GM18511 (cell line): ENCODE measurements around the gene SLC9A8.

ENCODE experiments used
- ATAC-seq: cut with Tn5 transposase; IDR thresholded peaks from one replicate; pipeline ENCODE4 v1.9.1; 2021; ENCODE audit warnings: mild to moderate bottlenecking, moderate library complexity; ENCODE audit not compliant: unreplicated experiment

Gene SLC9A8

DNA sequence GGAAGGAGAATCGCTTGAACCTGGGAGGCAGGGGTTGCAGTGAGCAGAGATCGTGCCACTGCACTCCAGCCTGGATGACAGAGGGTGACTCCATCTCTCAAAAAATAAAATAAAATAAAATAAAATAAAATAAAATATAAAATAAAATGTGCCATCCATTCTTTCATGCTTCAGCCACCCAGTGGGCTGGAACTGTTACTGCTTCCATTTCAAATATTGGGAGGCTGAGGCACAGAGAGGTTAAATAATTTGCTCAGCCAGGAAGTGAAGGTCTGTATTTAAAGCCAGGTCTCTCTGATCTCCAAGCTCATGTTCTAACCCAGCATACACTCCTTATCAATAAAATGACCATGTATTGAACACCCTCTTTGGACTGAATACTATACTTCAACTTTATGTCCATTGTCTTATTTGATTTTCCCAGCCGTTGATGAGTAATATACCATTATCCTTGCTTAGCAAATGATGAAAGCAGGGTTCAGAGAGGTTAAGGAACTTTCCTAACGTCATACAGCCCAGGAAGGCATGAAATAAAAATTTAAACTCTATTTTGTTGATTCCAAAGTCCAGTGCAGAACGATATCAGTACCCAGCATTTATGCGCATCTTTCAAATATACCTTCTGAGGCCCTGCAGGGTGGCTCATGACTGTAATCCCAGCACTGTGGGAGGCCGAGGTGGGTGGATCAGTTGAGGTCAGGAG lies 25.8 kb upstream of the SLC9A8 start:
- ATAC-seq = no peak

DNA sequence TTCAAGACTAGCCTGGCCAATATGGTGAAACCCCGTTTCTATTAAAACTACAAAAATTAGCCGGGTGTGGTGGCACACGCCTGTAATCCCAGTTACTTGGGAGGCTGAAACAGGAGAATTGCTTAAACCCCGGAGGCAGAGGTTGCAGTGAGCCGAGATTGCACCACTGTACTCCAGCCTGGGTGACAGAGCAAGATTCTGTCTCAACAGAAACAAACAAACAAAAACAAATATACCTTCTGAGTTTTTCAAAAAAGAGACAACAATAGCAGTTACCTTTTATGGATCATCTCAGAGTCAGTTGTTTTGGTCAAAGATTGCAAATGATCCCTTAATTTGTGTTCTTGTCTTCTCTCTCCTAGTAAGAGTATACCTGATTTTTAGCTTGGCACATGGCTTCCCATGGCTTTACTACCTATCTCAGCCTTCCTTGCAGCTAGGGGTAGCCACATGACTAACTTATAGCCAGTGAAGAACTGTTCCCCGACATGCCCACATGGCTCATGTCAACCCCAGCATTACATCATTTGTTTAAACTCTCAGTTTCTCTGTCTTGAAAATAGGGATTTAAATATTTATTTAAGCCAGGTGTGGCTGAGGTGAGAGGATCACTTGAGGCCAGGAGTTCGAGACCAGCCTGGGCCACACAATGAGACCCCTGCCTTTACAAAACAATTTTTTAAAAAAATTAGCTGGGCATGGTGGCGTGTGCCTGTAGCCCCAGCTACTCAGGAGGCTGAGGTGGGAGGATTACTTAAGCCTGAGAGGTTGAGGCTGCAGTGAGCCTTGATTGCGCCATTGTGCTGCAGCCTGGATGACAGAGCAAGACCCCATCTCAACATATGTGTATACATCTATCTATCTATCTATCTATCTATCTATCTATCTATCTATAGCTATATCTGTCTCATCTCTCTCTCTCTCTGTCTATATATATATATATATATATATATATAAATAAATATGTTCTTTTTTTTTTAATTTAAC lies 25.0 kb upstream of the SLC9A8 start:
- no peak for ATAC-seq

DNA sequence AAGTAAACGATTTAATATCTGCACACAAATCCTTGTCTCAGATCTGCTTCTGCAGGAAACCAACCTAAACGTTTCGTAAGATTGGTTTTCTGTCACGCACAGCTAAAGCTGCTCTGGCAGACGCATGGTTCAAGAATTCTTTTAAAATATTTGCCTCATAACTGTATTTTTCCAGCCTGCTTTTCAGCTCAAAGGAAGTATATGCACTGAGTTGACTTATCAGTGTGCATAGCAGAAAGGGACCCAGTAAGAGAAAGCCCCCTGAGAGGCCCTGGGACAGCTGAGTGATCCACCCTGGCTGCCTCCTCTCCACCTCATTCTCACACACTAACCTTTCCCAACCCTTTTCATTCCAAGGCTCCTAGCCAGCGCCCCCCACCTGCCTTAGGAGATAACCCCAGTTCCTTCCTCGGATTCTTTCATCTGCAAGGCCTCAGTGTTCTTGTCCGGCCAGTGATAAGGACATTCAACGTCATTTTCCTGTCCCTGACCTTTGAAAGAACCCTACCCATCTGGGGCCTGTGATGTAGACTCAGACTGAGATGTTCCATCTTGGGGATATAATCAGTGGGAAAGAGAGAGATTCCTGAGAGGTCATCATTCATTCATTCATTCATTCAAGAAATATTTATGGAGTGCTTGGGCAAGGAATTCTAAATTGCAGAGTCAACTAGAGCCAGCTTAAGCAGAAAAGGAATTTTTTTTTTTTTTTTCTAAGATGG lies 22.4 kb upstream of the SLC9A8 start:
- ATAC-seq = no peak

DNA sequence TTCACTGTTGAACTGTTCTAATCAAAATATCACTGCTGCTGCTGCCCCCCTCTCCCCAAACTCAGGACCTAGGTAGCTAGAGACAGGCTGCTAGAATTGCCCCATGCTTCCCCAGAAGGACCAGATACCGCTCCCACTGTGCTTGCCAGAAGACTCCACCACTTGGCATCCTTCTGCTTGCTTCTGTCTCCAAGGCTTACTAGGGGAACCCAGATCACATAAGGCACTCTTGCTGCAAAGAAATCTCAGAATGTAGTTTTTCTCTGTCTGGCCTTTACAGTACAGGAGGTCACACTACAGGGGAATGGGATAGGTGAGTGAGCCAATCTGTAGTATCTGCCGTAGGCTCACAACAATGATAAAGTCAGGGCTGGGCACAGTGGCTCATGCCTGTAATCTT lies 21.5 kb upstream of the SLC9A8 start:
- no peak for ATAC-seq

DNA sequence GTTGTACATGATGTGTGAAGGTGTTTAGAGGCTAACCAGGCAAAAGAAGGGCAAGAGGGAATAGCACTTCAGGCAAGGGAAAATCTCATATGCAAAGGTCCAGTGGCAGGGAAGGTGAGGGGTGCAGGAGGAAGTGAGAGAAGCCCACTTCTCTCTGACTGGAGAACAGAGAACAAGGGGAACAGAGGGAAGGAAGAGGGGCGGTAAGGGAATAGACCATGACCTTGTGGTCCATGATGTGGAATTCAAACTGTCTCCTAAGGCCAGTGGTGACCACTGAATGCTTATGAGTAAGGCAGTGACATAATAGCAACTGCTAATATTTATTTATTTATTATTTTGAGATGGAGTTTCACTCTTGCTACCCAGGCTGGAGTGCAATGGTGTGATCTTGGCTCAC lies 20.6 kb upstream of the SLC9A8 start:
- no peak for ATAC-seq

DNA sequence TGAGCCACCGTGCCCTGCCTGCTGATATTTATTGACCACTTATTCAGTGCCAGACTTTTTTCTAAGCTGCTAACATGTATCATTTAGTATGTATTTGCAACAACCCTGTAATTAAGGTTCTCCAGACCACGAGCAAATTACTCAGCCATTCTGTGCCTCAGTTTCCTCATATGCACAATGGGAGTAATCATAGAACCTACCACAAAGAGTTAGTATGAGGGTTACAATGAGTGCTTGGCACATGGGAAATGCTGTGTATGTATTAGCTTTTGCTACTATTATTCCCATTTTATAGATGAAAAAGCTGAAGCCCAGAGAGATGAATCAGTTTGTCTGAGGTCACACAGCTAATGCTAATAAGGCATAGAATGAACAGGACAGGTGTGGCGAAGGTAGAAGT lies 20.0 kb upstream of the SLC9A8 start:
- ATAC-seq = no peak

DNA sequence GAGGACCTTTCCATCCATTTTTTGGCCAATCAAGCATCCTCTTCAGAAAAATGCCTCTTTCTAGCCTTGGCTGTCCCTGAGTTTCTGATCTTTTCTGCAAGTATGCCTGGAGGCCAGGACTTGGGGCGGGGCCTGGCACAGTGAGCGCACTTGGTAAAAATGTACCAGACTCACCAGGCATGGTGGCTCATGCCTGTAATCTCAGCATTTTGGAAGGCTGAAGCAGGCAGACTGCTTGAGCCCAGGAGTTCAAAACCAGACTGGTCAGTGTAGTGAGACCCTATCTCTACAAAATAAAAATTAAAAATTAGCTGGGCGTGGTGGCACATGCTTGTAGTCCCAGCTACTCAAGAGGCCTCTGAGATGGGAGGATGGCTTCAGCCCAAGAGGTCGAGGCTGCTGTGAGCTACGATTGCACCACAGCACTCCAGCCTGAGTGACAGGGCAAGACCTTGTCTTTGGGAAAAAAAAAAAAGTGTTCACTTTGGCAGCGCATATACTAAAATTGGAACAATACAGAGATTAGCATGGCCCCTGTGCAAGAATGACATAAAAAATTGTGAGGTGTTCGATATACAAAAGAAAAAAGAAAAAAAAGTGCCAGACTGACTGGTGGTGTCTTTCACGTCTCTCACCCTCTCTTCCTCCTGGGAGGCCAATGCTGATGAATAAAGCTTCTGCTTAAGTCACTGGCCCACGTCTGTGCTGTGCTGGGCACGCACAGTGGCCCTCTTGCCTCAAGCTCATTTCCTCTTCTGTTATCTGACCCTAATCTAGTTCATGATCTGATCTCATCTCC lies 18.1 kb upstream of the SLC9A8 start:
- ATAC-seq = no peak

DNA sequence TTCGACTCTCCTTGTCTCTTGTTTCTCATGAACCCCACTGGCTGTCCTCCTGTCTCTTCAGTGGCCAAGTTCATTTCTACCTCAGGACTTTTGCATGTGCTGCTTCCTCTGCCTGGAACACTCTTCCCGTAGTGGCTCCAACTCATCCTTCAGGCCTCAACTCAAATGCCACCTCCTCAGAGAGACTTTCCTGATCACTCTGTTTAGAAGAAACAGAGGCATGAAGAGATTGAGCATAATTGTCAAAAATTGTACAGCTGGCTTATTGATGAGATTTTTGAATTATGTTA lies 17.5 kb upstream of the SLC9A8 start:
- no peak for ATAC-seq

DNA sequence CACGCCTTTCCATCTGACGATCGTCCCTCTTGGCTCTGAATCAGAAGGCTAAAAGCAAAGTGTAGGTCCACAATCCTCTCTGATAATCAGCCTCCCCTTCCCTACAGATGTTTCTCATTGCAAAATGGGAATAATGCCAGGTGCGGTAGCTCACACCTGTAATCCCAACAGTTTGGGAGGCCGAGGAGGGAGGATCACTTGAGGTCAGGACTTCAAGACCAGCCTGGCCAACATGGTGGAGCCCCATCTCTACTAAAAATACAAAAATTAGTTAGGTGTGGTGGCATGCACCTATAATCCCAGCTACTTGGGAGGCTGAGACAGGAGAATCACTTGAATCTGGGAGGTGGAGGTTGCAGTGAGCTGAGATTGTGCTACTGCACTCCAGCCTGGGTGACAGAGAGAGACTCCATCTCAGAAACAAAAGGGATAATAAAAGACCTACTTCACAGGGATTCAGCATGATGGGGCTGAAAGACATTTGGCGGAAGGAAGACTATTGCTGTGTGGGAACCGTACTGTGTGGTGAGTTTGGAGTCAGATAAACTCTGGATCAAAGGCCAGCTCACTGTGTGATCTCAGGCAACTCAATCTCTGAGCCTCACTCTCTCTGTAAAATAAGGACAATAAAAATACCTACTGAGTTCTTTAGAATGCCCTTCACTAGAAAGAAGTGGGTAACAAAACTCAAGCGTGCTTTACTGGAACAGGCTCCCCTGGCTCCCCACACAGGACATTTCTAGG lies 15.9 kb upstream of the SLC9A8 start:
- no peak for ATAC-seq

DNA sequence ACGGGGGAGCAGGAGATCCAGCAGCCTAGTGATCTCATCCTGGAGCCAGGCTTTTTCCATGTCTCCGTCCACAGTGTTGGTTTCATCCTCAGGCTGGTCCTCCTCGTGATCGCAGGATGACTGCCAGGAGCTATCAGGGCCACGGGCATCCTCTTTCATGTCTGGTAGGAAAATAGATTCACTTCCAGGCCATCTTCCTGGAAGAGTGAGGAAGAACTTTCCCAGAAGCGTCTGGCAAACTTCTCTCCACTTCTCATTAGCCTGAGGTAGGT lies 15.3 kb upstream of the SLC9A8 start:
- ATAC-seq = no peak

DNA sequence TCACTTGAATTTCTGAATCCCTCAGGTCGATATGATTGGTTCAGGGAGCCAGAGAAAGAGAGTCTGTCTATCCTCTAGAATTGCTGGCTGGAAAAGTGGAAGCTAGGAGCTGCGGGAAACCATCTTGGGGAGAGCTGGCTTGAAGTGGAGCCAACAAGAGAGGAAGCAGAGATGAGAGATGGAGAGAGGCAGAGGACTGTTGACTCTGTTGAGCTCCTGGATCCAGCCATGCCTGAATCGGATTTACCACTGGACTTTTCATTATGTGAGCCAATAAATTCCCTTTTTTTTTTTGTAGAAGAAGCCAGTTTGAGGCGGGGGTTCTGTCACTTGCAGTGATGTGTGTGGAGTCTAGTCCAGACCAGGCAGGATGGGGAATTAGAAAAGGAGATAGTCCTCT lies 13.9 kb upstream of the SLC9A8 start:
- ATAC-seq = no peak

DNA sequence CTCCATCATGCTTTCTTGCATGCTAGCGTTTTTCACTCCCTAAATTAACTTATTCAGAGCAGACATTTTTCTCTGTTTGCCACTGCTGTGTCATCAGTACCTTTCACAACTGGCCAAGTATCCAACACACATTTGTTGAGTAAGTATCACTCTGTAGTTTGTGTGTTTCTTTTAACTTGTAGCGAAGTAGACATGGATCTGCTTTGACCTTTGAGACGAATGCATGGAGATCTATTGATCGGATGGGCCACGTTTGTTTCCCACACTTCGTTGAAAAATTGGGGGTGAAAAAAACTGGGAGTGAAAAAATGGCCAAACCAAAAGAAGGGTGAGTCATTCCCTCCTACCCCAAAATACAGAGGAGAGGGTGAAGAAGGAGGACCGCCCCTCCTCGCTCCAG lies 12.9 kb upstream of the SLC9A8 start:
- ATAC-seq = no peak

DNA sequence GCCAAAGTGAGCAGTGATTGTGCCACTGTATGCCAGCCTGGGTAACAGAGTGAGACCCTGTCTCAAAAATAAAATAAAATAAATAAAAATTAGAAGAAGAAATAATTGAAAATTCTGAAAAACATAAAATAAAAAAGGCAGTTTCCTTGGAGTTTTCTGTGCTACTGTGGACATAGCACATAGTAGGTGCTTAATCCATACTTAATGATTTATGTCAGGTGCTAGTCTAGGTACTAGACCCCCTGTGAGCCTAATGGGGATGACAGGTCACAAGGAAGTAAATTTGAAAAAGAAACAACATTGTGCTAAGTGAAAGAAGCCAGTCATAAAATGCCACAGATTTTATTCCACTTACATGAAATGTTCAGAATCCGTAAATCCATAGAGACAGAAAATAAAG lies 9.2 kb upstream of the SLC9A8 start:
- ATAC-seq = no peak

DNA sequence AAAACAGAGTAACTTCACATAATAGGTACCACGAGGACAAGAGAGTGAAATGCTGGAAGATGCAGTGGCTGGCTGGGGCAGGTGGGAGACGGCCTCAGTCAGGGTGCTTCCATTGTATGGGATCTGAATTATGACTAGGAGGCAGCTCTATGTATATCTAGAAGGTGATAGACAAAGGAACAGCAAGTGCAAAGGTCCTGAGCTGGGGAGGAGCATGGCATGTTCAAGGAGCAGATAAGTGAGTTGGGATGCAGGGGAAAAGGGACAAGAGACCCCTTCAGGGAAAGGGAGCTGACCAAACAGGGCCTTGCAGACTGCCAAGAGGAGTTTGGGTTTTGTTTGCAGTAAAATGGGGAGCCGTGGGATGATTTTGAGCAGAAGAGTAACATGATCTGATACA lies 8.3 kb upstream of the SLC9A8 start:
- no peak for ATAC-seq

DNA sequence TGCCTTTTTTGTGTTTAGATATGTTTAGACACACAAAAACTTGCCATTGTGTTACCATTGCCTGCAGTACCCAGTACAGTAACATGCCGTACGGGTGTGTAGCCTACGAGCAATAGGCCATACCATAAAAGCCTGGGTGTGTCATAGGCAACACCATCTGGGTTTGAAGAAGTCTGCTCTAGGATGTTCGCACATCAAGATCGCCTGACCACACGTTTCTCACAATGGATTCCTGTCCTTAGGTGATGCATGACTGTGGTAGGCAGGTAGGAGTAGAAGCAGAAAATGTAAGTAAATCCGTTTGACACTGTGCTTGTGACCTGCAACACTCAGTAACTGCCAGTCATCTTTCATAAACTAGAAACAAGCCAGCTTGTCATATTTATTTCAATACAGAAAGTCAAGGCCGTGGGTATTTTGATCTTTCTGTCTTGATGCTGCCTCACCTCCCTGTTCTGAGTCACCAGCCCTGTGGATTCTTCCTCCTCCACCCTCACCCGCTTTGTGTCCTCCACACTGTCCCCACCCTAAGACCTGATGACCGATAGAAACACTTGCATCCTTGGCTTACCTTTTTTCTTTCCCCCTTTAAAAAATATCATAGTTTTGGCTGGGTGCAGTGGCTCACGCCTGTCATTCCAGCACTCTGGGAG lies 7.3 kb upstream of the SLC9A8 start:
- peak; percentile 45 for ATAC-seq

DNA sequence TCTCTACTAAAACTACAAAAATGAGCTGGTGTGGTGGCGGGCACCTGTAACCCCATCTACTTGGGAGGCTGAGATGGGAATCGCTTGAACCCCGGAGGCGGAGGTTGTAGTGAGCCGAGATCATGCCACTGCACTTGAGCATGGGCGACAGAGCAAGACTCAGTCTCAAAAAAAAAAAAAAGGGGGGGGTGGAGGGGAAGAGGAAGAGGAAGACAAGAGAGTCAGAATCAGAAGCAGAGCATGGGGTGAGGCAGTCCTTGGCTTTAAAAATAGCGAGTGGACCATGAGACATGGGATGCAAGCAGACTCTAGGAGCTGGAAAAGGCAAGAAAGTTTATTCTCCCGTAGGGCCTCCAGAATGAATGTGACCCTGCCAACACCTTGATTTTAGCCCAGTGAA lies 3.9 kb upstream of the SLC9A8 start:
- no peak for ATAC-seq

DNA sequence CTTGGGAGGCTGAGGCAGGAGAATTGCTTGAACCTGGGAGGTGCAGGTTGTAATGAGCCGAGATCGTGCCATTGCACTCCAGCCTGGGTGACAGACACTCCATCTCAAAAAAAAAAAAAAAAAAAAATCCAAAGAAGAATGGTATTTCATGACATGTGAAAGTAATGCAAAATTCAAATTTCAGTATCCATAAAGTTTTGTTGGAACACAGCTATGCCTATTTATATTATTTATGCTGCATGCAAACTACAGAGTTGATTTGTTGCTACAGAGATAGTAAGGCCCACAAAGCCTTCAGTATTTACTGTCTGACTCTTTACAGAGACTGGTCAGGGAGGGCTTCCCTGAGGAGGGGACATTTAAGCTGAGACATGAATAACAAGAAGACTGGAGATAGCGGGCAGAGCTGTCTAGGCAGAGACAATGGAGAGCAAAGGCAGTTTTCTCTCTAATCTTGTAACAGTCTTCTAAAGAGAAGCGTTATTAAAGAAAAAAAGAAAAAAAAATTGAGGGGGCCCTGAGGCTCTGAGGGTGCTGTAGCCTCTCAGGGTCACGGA lies 2.7 kb upstream of the SLC9A8 start:
- ATAC-seq = no peak

DNA sequence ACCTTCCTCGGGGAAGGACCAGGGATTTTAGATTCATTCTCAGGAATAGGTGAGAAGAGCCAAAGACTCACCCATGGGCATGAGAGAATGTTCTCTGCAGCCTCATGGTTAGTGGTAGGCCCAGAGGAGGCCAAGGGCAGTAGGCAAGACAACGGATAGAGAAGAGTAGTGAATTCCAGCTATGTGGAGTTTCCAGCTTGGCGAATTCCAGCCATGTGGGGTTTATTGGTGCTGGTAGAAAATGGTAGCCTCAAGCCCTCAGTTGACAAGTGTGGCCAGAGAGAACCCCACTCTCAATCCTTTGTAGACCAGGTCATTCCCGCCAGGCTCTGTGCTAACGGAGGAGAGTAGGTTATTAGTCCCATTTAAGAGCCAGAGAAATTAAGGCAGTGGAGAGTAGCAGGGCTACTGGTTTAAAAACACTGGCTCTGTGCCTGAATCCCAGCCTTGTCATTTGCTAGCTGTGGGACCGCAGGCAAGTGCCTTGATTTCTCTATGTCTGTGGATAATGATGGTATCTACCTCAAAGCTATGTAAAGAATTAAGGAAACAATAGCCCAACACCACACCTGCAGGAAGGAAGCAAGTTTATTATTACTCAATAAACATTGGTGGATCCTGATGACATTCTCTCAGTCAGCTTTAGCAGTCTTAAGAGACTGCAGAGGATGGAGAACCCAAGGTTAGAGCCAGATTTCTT lies 2.0 kb upstream of the SLC9A8 start:
- ATAC-seq = no peak

DNA sequence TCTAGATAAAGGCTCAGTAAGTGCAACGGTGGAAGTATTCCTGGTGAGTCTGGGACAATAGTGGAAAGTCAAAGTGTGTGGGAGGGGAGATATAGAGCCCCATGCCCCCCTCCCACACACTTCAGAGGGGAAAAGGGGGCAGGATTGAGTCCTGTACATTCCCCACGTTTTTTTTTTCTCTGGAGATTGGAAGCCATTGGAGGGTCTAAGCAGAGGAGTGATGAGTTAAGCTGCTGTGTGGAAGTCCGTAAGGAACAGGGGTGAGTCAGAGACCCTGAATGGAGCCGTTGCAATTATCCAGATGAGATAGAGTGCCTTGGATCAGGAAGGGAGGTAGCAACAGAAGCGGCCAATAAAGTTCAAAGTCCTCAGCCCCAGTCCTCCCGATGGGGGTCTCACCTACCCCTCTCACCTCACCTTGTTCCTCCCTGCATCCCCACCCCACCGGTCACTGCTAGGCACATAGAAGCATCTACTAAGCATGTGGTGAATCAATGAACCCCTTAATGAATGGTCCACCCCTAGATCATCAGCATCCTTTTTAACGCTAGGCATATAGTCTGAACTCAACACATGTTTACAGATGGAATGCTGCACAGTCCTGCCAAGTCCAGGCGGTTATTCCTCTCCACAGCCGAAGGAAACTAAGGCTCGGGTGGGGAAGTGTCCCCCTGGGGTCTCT lies 662 bp upstream of the SLC9A8 start:
- no peak for ATAC-seq
